IMR-90 (cell line): Measurements from ENCODE around the gene CYB5R3. TPM values are rescaled to one million over a fixed set of nuclear protein-coding genes. Genes with fewer than 3 reads are reported as not detected.
A peak's percentile ranks its signal among the peaks of the same experiment; 100 is the strongest.

Experiments used
- ATAC-seq: fragments of 200-7000 bp; cut with Tn5 transposase; 2 replicates; pipeline ENCODE4 v1.9.1; 2020; ENCODE audit warnings: low read depth, mild to moderate bottlenecking, moderate library complexity
- BruUV-seq: library from RNA; stranded (reverse); fragments of 400-500 nt; replicated peaks from 2 replicates; lab custom pipeline; 2021; lab: Mats Ljungman, UMichigan
- CTCF ChIA-PET: fragments of 300-600 bp; formaldehyde crosslinking; extraction: SDS; loops from one replicate; lab custom pipeline; 2021; ENCODE audit warnings: antibody characterized with exemption; lab: Yijun Ruan, JAX
- POLR2A ChIA-PET: fragments of 300-600 bp; sonication (Branson Sonifier 250); formaldehyde crosslinking; loops from one replicate; lab custom pipeline; 2022; ENCODE audit warnings: antibody characterized with exemption; ENCODE audit not compliant: unreplicated experiment; lab: Charles Lee
- DNase-seq: peaks from one replicate; pipeline ENCODE4 v3.0.0; 2013
- H2AFZ ChIP-seq: replicated peaks from 2 replicates; pipeline ENCODE3; 2013; ENCODE audit warnings: low read length, mild to moderate bottlenecking; ENCODE audit not compliant: poor library complexity
- H2AK5ac ChIP-seq: 2 replicates; pipeline ENCODE4 v1.6.1; 2013; ENCODE audit warnings: low read depth, low read length, inconsistent platforms
- H2AK9ac ChIP-seq: replicated peaks from 2 replicates; pipeline ENCODE3; 2013; ENCODE audit warnings: mild to moderate bottlenecking, low read depth, low read length, moderate library complexity; ENCODE audit not compliant: poor library complexity
- H2BK120ac ChIP-seq: 2 replicates; pipeline ENCODE4 v1.6.1; 2013; ENCODE audit warnings: low read depth, low read length, inconsistent platforms
- H2BK15ac ChIP-seq: 3 replicates; pipeline ENCODE4 v1.6.1; 2013; ENCODE audit warnings: low read depth, low read length, inconsistent platforms
- H2BK20ac ChIP-seq: 2 replicates; pipeline ENCODE4 v1.6.1; 2013; ENCODE audit warnings: low read depth, mild to moderate bottlenecking, inconsistent platforms, low read length, moderate library complexity
- H2BK5ac ChIP-seq: 2 replicates; pipeline ENCODE4 v1.6.1; 2013; ENCODE audit warnings: mild to moderate bottlenecking, low read depth, low read length, inconsistent platforms; ENCODE audit not compliant: poor library complexity, severe bottlenecking
- H3K14ac ChIP-seq: replicated peaks from 2 replicates; pipeline ENCODE4 v1.6.1; 2013; ENCODE audit warnings: low read depth, low read length, inconsistent platforms
- H3K18ac ChIP-seq: 2 replicates; pipeline ENCODE4 v1.6.1; 2013; ENCODE audit warnings: low read depth, low read length, control low read depth
- H3K23ac ChIP-seq: 2 replicates; pipeline ENCODE4 v1.6.1; 2013; ENCODE audit warnings: low read depth, low read length, inconsistent platforms
- H3K27ac ChIP-seq: 2 replicates; pipeline ENCODE4 v1.5.1; 2013; ENCODE audit warnings: mild to moderate bottlenecking, control low read depth, low read length; ENCODE audit not compliant: insufficient read depth
- H3K27me3 ChIP-seq: 2 replicates; pipeline ENCODE4 v1.6.1; 2013; ENCODE audit warnings: low read length; ENCODE audit not compliant: control insufficient read depth, insufficient read depth
- H3K36me3 ChIP-seq: 2 replicates; pipeline ENCODE4 v1.6.1; 2013; ENCODE audit warnings: low read length, mixed read lengths; ENCODE audit not compliant: control insufficient read depth, insufficient read depth
- H3K4ac ChIP-seq: 2 replicates; pipeline ENCODE4 v1.6.1; 2013; ENCODE audit warnings: low read depth, low read length, inconsistent platforms
- H3K4me1 ChIP-seq: 2 replicates; pipeline ENCODE4 v1.6.1; 2013; ENCODE audit warnings: low read length, mixed read lengths; ENCODE audit not compliant: control insufficient read depth, insufficient read depth
- H3K4me2 ChIP-seq: 2 replicates; pipeline ENCODE4 v1.6.1; 2013; ENCODE audit warnings: low read depth, mild to moderate bottlenecking, control low read depth, low read length, moderate library complexity
- H3K4me3 ChIP-seq: 2 replicates; pipeline ENCODE4 v1.5.1; 2013; ENCODE audit warnings: low read depth, mild to moderate bottlenecking, control low read depth, low read length, moderate library complexity; ENCODE audit not compliant: insufficient read depth
- H3K56ac ChIP-seq: 2 replicates; pipeline ENCODE4 v1.6.1; 2013; ENCODE audit warnings: low read length, inconsistent platforms; ENCODE audit not compliant: insufficient read depth; ENCODE audit errors: extremely low read depth
- H3K79me1 ChIP-seq, 2 experiments: 2 replicates each; pipeline ENCODE4 v1.6.1; 2013; ENCODE audit warnings: low read length in 2 of 2, inconsistent platforms in 1 of 2, low read depth in 1 of 2
- H3K9ac ChIP-seq: 2 replicates; pipeline ENCODE4 v1.6.1; 2013; ENCODE audit warnings: low read depth, low read length, control low read depth
- H3K9me1 ChIP-seq: 2 replicates; pipeline ENCODE4 v1.6.1; 2013; ENCODE audit warnings: low read length, inconsistent platforms; ENCODE audit not compliant: insufficient read depth
- H3K9me3 ChIP-seq: 2 replicates; pipeline ENCODE4 v1.6.1; 2013; ENCODE audit warnings: low read length; ENCODE audit not compliant: control insufficient read depth, insufficient read depth
- H4K20me1 ChIP-seq: 2 replicates; pipeline ENCODE4 v1.6.1; 2013; ENCODE audit warnings: low read length, inconsistent platforms; ENCODE audit not compliant: insufficient read depth
- H4K5ac ChIP-seq: 2 replicates; pipeline ENCODE4 v1.6.1; 2013; ENCODE audit warnings: mild to moderate bottlenecking, low read depth, low read length, control low read depth
- H4K8ac ChIP-seq, 2 experiments: 2 replicates each; pipeline ENCODE4 v1.6.1; 2013; ENCODE audit warnings: low read depth in 2 of 2, low read length in 2 of 2, control low read depth in 1 of 2, inconsistent platforms in 1 of 2
- H4K91ac ChIP-seq: 2 replicates; pipeline ENCODE4 v1.6.1; 2013; ENCODE audit warnings: low read depth, low read length, inconsistent platforms; ENCODE audit not compliant: insufficient read depth
- BHLHE40 ChIP-seq: fragments of 150-350 bp; IDR thresholded peaks from 2 replicates; pipeline ENCODE4 v1.6.1; 2016; ENCODE audit warnings: mild to moderate bottlenecking, low read depth, low read length
- CEBPB ChIP-seq: IDR thresholded peaks from 2 replicates; pipeline ENCODE4 v1.6.1; 2012; ENCODE audit warnings: low read depth, low read length, improper control_type of control experiment
- CHD1 ChIP-seq: IDR thresholded peaks from 2 replicates; pipeline ENCODE4 v1.6.1; 2012; ENCODE audit warnings: low read depth, low read length, improper control_type of control experiment
- CTCF ChIP-seq: conservative IDR thresholded peaks from 2 replicates; pipeline ENCODE4 v1.5.1; 2012; ENCODE audit warnings: mild to moderate bottlenecking, low read depth, low read length, improper control_type of control experiment
- ELK1 ChIP-seq: fragments of 150-350 bp; IDR thresholded peaks from 2 replicates; pipeline ENCODE4 v1.6.1; 2016; ENCODE audit warnings: low read depth, mild to moderate bottlenecking, low read length, moderate library complexity, borderline replicate concordance
- FOS ChIP-seq: fragments of 150-350 bp; IDR thresholded peaks from 2 replicates; pipeline ENCODE4 v1.6.1; 2016; ENCODE audit warnings: low read depth, low read length
- MAFK ChIP-seq: IDR thresholded peaks from 2 replicates; pipeline ENCODE4 v1.6.1; 2012; ENCODE audit warnings: low read depth, low read length, improper control_type of control experiment
- MAZ ChIP-seq: IDR thresholded peaks from 2 replicates; pipeline ENCODE4 v1.6.1; 2012; ENCODE audit warnings: low read depth, mild to moderate bottlenecking, low read length, improper control_type of control experiment, moderate library complexity, borderline replicate concordance
- MXI1 ChIP-seq: IDR thresholded peaks from 2 replicates; pipeline ENCODE4 v1.6.1; 2012; ENCODE audit warnings: low read depth, mild to moderate bottlenecking, low read length, moderate library complexity, borderline replicate concordance
- NFE2L2 ChIP-seq: fragments of 150-350 bp; IDR thresholded peaks from 2 replicates; pipeline ENCODE4 v1.6.1; 2016; ENCODE audit warnings: low read depth, mild to moderate bottlenecking, low read length
- POLR2A ChIP-seq: IDR thresholded peaks from 2 replicates; pipeline ENCODE4 v1.6.1; 2012; ENCODE audit warnings: mild to moderate bottlenecking, low read depth, low read length
- RAD21 ChIP-seq: IDR thresholded peaks from 2 replicates; pipeline ENCODE4 v1.6.1; 2012; ENCODE audit warnings: low read length, improper control_type of control experiment
- RCOR1 ChIP-seq: IDR thresholded peaks from 2 replicates; pipeline ENCODE4 v1.6.1; 2012; ENCODE audit warnings: mild to moderate bottlenecking, low read length, improper control_type of control experiment; ENCODE audit not compliant: insufficient replicate concordance
- RFX5 ChIP-seq: IDR thresholded peaks from 2 replicates; pipeline ENCODE4 v1.8.0; 2012; ENCODE audit warnings: low read depth, mild to moderate bottlenecking, low read length, moderate library complexity
- SMC3 ChIP-seq: fragments of 150-350 bp; IDR thresholded peaks from 2 replicates; pipeline ENCODE4 v1.6.1; 2016; ENCODE audit warnings: low read depth, mild to moderate bottlenecking, antibody characterized with exemption, low read length, moderate library complexity
- USF2 ChIP-seq: fragments of 150-350 bp; IDR thresholded peaks from 2 replicates; pipeline ENCODE4 v1.6.1; 2017; ENCODE audit warnings: mild to moderate bottlenecking, antibody characterized with exemption, low read length, low read depth
- WGBS, 2 experiments: methylation state at CpG; one replicate each; pipeline versions ENCODE4 v1.1.5 to v1.1.7; 2013; ENCODE audit warnings: missing lambda C conversion rate in 2 of 2; ENCODE audit not compliant: insufficient read length in 1 of 2; ENCODE audit errors: extremely low coverage in 2 of 2; 5-methylcytosine and 5-hydroxymethylcytosine counted together
- dilution Hi-C: fragments of 300-500 bp; cut with HindIII; formaldehyde crosslinking; loops from one replicate; pipeline ENCODE4 v1.14.3; 2018; ENCODE audit warnings: low sequenced_read_pairs; ENCODE audit not compliant: unreplicated experiment
- in situ Hi-C: fragments of 300-500 bp; cut with MboI; formaldehyde crosslinking; loops from 3 replicates; pipeline ENCODE4 v1.14.3; 2019; ENCODE audit warnings: low sequenced_read_pairs, inconsistent platforms, mixed read lengths
- intact Hi-C: fragments of 100-400 bp; cut with micrococcal nuclease; formaldehyde crosslinking; loops from 2 replicates; pipeline ENCODE4 v1.10.0; 2022
- polyA plus RNA-seq, 3 experiments: library from polyadenylated mRNA; depleted of rRNA; stranded (reverse); fragments of >200 nt; gene quantifications; 2 replicates each; pipeline ENCODE4 v1.2.3, GENCODE V29; 2012; ENCODE audit warnings: low replicate concordance in 1 of 3
- total RNA-seq: library from RNA; depleted of rRNA; stranded (reverse); fragments of >200 nt; gene quantifications from 2 replicates; pipeline ENCODE4 v1.2.3, GENCODE V29; 2012

The CYB5R3 gene
- total and polyA plus RNA-seq, 2 of the 4 experiments (the other 2 are of a cell fraction): 44.1 to 362 TPM

- Histone ChIP-seq H3K9me3 (no peaks in the 10 kb centered on the region), H3K4me2 (no peak overlapping the region), H3K4ac (no peak overlapping the region), H4K20me1 (peaks cover 56% of the 10 kb centered on the region), H2AK9ac (no peak overlapping the region), H3K14ac (no peak overlapping the region), H4K5ac (no peak overlapping the region), H2BK20ac (no peak overlapping the region), H3K27me3 (no peaks in the 10 kb centered on the region), H3K4me1 (peaks cover 18% of the 10 kb centered on the region), H3K9me1 (peaks cover 20% of the 10 kb centered on the region), H2AFZ (no peak overlapping the region), H2BK15ac (no peak overlapping the region), H3K9ac (no peak overlapping the region), H2AK5ac (no peak overlapping the region; the same call in 1 of the 2 replicates), H3K27ac (no peak overlapping the region), H3K36me3 (peaks cover 25% of the 10 kb centered on the region), H2BK5ac (no peak overlapping the region), H3K18ac (no peak overlapping the region), H3K4me3 (no peak overlapping the region), H4K8ac (no peak overlapping the region), H4K91ac (no peak overlapping the region), H3K23ac (no peak overlapping the region), H3K56ac (no peak overlapping the region), H3K79me1 (peaks cover 42 to 76% of the 10 kb centered on the region in 2 experiments), H2BK120ac (no peak overlapping the region)
- in situ Hi-C loops (no loop called here), intact Hi-C loops (no loop called here), dilution Hi-C loops (no loop called here)
- DNase-seq: peak; percentile 28
- 60% methylated on average over 1 of the region's 3 CpGs; no CpG with 5 or more reads in 1 of the 2 experiments for WGBS, 2 experiments
- no TSS peak for BruUV-seq
- ChIA-PET CTCF (no interaction called here), POLR2A (no interaction called here)
- no peak for TF ChIP-seq NFE2L2
- no peak for TF ChIP-seq MAZ
- TF ChIP-seq RAD21: no peak
- no peak for TF ChIP-seq SMC3
- TF ChIP-seq CTCF: no peak
- no peak for TF ChIP-seq POLR2A
- no peak for TF ChIP-seq ELK1
- no peak for TF ChIP-seq MXI1
- TF ChIP-seq CEBPB: no peak
- TF ChIP-seq CHD1: no peak
- TF ChIP-seq MAFK: no peak
- TF ChIP-seq RFX5: no peak
- no peak for TF ChIP-seq RCOR1
- TF ChIP-seq FOS: no peak
- TF ChIP-seq USF2: no peak
- no peak for TF ChIP-seq BHLHE40
- peak; percentile 53 for ATAC-seq
Measured at GRCh38 chr22:42604403-42604802, 44.8 kb downstream of the CYB5R3 start.
